NT2/D1 (cell line): ENCODE data around the gene PGAP2.

Experiments used
- SUZ12 ChIP-seq: IDR thresholded peaks from 2 replicates; pipeline ENCODE4 v1.6.1; 2011; ENCODE audit not compliant: insufficient read length, insufficient read depth; ENCODE audit errors: extremely low read depth
- YY1 ChIP-seq: IDR thresholded peaks from 2 replicates; pipeline ENCODE4 v1.6.1; 2011; ENCODE audit not compliant: insufficient read length, insufficient read depth
- ZNF274 ChIP-seq: IDR thresholded peaks from 2 replicates; pipeline ENCODE4 v1.6.1; 2011; ENCODE audit warnings: mild to moderate bottlenecking, low read depth, low read length

DNA sequence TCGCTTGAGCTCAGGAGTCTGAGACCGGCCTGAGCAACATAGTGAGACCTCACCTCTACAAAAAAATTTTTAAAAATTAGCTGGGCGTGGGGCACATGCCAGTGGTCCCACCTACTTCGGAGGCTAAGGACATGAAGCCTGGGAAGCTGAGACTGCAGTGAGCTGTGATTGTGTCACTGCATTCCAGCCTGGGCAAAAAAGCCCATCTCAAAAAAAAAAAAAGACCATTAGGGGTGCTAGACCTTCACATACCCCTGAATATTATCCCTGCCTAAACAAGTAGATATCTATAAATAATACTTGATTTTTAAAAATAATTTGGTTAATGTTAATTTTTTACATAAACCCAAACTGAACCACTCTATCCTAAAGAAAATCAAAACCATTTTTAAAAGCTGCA lies 35.2 kb upstream of the PGAP2 start:
- TF ChIP-seq SUZ12, result no peak
- no peak for TF ChIP-seq YY1
- no peak for TF ChIP-seq ZNF274
